Skin of body (tissue), 2 donors: ENCODE results near the gene CCL26. TPM values are rescaled to one million over a fixed set of nuclear protein-coding genes. Genes with fewer than 3 reads are reported as not detected.
"Not testable (repeated sequence)": the region's sequence is repeated elsewhere in the genome, so short reads cannot be mapped to it uniquely, and the experiment has no call there.

Experiments used
- DNase-seq: peaks from one replicate; lab custom pipeline; 2025; lab: John Stamatoyannopoulos, UW
- total RNA-seq: library from RNA; depleted of rRNA; stranded (reverse); fragments of >200 nt; gene quantifications from one replicate; pipeline ENCODE4 v1.2.3, GENCODE V29; 2014

The CCL26 gene
- total RNA-seq, 1 donor from 2014 or later = 0.69 TPM

- peak; percentile 99 for DNase-seq
Observed at GRCh38 chr7:75738975-75739795, 32.8 kb downstream of the CCL26 start.

DNA sequence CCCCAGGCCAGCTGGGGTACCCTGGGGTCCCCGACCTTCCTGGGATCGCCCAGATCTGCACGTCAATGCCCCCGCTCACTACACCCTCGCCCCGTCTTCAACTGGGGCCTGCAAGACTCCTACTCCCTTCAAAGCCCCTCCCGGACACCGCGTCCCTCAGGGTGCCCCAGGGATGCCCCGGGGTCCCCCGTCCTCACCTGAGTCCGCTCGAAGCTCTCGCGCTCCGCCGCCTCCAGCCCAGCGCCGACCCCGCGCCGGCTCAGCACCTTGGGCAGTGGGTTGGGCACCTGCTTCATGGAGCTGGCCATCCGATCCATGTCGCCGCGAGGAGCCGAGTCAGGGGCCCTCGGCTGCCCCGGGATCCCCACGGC lies 33.4 kb downstream of the CCL26 start, which contains the start of gene HIP1:
TSS of gene HIP1 (minus strand) at position 338 of the 371 bp plus-strand sequence. CDS start at position 317, 21 bp downstream.
- DNase-seq = no peak

DNA sequence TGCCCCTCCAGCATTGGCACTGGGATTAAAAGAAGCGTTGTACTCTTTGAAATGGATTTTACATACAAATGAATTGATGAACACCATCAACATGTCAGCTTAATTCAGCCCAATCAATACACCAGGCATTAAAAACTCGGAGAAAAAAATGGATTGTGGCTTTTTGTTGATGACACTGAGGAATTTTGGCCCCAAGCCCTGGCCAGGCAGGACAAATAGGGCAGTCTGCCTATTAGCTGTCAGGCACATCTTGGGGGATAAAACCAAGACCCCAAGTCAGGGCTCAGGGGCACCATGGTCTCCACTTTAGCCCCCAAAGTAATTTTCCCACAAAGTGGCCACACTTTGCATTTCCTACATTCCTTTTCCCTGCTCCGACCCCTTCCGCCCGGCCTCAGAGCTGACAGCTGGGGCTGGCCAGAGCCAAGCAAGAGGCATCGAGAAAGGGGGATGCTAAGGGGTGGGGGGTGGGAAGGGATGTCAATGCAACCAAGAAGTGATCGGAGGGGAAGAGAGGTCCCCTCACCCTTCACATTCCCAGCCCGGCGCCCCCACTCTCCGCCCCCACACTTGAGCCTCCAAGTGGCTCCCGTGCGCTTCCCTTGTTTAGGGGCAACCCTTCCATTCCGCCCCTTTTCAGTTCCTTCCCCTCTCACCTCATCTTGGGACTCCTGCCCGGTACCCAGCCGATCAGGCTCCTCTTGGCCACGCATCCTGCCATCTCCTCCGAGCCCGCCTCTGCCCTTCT lies 34.0 kb downstream of the CCL26 start:
- no peak for DNase-seq

GRCh38 chr7:75735581-75736350 lies 36.2 kb downstream of the CCL26 start:
- no peak for DNase-seq

GRCh38 chr7:75734586-75735458 lies 37.2 kb downstream of the CCL26 start:
- DNase-seq = no peak

DNA sequence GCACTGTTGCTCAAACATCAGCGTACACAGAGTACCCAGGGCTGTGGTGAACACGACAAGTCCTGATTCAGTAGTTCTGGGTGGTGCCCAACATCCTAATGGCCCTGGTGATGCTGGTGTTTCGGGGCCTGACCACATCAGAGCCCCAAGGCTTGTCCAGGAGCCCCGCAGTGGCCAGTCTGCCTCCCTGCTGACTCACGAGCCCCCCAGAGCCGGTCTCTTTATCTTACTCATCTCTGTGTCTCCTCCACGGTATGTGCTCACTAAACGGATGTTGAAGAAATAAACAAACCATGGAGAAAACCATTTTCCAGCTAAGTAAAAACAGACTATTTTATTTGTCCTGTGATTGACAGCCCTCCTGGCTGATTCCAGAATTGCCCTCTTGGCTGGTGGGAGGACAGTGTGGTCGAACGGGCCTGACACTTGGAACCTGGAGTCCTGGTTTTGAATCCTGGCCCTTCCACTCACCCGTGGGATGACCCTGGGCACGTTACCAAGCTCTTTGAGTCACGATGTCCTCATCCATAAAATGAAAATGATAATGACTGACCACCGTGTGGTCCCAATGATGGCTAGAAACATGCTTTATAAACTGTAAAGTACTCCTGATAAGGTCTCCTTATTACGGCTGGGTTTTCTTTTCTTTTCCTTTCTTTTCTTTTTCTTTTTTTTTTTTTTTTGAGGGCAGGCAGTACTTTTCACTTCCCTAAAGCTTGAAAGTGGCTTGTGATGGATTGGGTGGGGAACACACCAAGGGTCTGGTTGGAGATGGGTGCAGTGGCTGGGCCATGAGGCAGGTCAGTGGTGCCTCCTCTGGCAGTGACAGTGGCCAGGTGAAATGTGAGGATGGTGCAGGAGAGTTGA lies 39.0 kb downstream of the CCL26 start:
- no peak for DNase-seq

- DNase-seq = no peak
Observed at GRCh38 chr7:75732016-75732521, 39.9 kb downstream of the CCL26 start.

DNA sequence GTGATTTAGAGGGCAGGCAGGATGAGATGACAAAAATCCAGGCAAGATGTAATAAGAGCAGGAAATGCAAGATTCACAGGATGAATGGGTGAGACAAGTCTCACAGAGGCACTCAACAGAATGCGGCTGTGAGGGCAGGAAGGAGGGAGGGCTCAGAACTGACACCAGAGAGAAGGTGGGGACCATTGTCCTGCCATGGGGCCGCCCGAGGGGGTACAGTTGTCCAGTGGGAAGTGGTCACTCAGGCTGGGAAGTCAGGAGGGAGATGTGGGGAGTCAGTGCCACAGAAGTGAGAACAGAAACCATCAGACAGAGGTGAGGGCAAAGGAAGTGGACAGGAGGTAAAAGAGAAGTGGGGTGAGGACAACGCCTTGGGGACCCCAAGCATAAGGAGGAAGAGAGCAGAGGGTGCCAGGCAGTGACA lies 42.1 kb downstream of the CCL26 start:
- no peak for DNase-seq

- no peak for DNase-seq
Observed at GRCh38 chr7:75727881-75728593, 44.0 kb downstream of the CCL26 start.

GRCh38 chr7:75727351-75727750 lies 44.7 kb downstream of the CCL26 start:
- DNase-seq = not testable (repeated sequence)

- DNase-seq = no peak
Observed at GRCh38 chr7:75725306-75725705, 46.7 kb downstream of the CCL26 start.

- no peak for DNase-seq
Observed at GRCh38 chr7:75723444-75723843, 48.6 kb downstream of the CCL26 start.

GRCh38 chr7:75722373-75722772 lies 49.6 kb downstream of the CCL26 start:
- no peak for DNase-seq

- not testable (repeated sequence) for DNase-seq
Observed at GRCh38 chr7:75721922-75722321, 50.1 kb downstream of the CCL26 start.

DNA sequence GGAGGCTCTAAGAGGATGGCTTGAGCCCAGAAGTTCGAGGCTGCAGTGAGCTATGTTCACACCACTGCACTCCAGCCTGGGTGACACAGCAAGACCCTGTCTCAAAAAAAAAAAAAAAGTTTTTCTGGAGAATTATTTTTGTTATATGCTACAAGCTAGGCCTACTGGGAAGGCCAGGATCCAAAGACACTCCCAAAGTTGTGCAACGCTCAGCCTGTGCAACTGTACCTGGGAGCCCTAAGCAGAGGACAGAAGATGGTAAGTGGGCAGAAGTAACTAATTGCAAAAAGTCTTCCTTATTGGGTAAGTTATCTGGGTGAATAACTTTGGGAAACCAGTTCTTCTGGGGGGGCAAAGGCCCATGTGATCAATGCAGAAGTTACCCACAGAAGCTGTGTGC lies 50.6 kb downstream of the CCL26 start:
- no peak for DNase-seq

DNA sequence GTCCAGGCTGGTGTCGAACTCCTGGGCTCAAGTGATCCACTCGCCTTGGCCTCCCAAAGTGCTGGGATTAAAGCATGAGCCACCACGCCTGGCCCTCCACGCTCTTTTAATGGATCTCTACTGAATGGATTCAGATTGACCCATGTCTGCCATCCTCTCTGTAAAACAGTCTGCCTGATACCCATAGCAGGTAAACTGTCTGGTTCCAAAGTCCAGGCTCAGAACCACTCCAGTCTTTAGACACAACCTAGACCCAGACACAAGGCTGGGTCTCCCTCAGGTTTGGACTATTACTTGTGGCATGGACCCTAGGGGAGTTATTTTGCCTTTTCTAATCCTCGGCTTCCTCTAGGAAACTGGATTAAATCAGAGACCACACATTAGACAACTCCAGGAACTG lies 52.4 kb downstream of the CCL26 start:
- no peak for DNase-seq
